ENCODE results near the gene AMER3.

AMER3 gene

GRCh38 chr2:130785466-130786055 lies 30.2 kb downstream of the AMER3 start:
- DNase-seq (ENCODE audit: low read depth in 2 of 2), result no peak

- DNase-seq (ENCODE audit: low read depth in 2 of 2), result no peak
These were observed 30.7 kb downstream of the AMER3 start for GRCh38 chr2:130786076-130786475.

- no peak for DNase-seq (ENCODE audit: low read depth in 2 of 2)
These were observed 32.5 kb downstream of the AMER3 start for GRCh38 chr2:130787841-130788240.

- DNase-seq (ENCODE audit: low read depth in 2 of 2), result no peak
These were observed 35.0 kb downstream of the AMER3 start for GRCh38 chr2:130790312-130790711.

- no peak for DNase-seq (ENCODE audit: low read depth in 2 of 2)
These were observed 35.7 kb downstream of the AMER3 start for GRCh38 chr2:130790804-130791616.

- no peak for DNase-seq (ENCODE audit: low read depth in 2 of 2)
These were observed 36.2 kb downstream of the AMER3 start for GRCh38 chr2:130791617-130791939.

- no peak for DNase-seq (ENCODE audit: low read depth in 2 of 2)
These were observed 40.1 kb downstream of the AMER3 start for GRCh38 chr2:130795431-130795830.

- DNase-seq (ENCODE audit: low read depth in 2 of 2), result peak in 1 of 2 donors; percentile 17
These were observed 41.0 kb downstream of the AMER3 start for GRCh38 chr2:130796290-130796689.

GRCh38 chr2:130797493-130798435 lies 42.4 kb downstream of the AMER3 start:
- peak; percentile 84 to 87 for DNase-seq (ENCODE audit: low read depth in 2 of 2)

- no peak for DNase-seq (ENCODE audit: low read depth in 2 of 2)
These were observed 43.3 kb downstream of the AMER3 start for GRCh38 chr2:130798472-130799218.

GRCh38 chr2:130799295-130799694 lies 44.0 kb downstream of the AMER3 start:
- no peak for DNase-seq (ENCODE audit: low read depth in 2 of 2)

- DNase-seq (ENCODE audit: low read depth in 2 of 2), result no peak
These were observed 50.3 kb downstream of the AMER3 start for GRCh38 chr2:130805613-130806012.

- DNase-seq (ENCODE audit: low read depth in 2 of 2), result no peak
These were observed 51.0 kb downstream of the AMER3 start for GRCh38 chr2:130806370-130806769.

- DNase-seq (ENCODE audit: low read depth in 2 of 2), result no peak
These were observed 52.5 kb downstream of the AMER3 start for GRCh38 chr2:130807659-130808385.

- DNase-seq (ENCODE audit: low read depth in 2 of 2), result no peak
These were observed 53.3 kb downstream of the AMER3 start for GRCh38 chr2:130808482-130809268.

- DNase-seq (ENCODE audit: low read depth in 2 of 2), result no peak
These were observed 55.1 kb downstream of the AMER3 start for GRCh38 chr2:130810490-130810889.

GRCh38 chr2:130813722-130814121 lies 58.4 kb downstream of the AMER3 start:
- no peak for DNase-seq (ENCODE audit: low read depth in 2 of 2)

- DNase-seq (ENCODE audit: low read depth in 2 of 2), result no peak
These were observed 59.8 kb downstream of the AMER3 start for GRCh38 chr2:130814931-130815680.
